GM19239 (cell line): ENCODE measurements around the gene CPLX1.
"Not testable (repeated sequence)": the region's sequence is repeated elsewhere in the genome, so short reads cannot be mapped to it uniquely, and the experiment has no call there.

Experiments used
- DNase-seq: peaks from one replicate; pipeline ENCODE4 v3.0.0; 2011; ENCODE audit warnings: low spot score; ENCODE audit not compliant: insufficient read length
- FAIRE-seq: peaks from 2 replicates; lab custom pipeline; 2011; peaks lifted over from hg19 to GRCh38; lab: Jason Lieb, UNC

Gene CPLX1

GRCh38 chr4:744212-744841 lies 81.6 kb downstream of the CPLX1 start:
- DNase-seq (no peak), FAIRE-seq (no peak)

GRCh38 chr4:743463-744211 lies 82.3 kb downstream of the CPLX1 start:
- DNase-seq (no peak), FAIRE-seq (no peak)

GRCh38 chr4:742742-743311 lies 83.1 kb downstream of the CPLX1 start:
- no peak for FAIRE-seq
- DNase-seq, result peak; percentile 99

GRCh38 chr4:742096-742741 lies 83.7 kb downstream of the CPLX1 start:
- FAIRE-seq, result no peak
- no peak for DNase-seq

GRCh38 chr4:740656-741282 lies 85.2 kb downstream of the CPLX1 start:
- no peak for DNase-seq
- FAIRE-seq, result no peak

GRCh38 chr4:740011-740410 lies 85.9 kb downstream of the CPLX1 start:
- DNase-seq, result no peak
- no peak for FAIRE-seq

- DNase-seq, result no peak
- no peak for FAIRE-seq
Observed at GRCh38 chr4:739569-739968, 86.4 kb downstream of the CPLX1 start.

- DNase-seq (no peak), FAIRE-seq (no peak)
Observed at GRCh38 chr4:738781-739280, 87.1 kb downstream of the CPLX1 start.

GRCh38 chr4:736561-736960 lies 89.4 kb downstream of the CPLX1 start:
- not testable (repeated sequence) for FAIRE-seq

GRCh38 chr4:735583-735982 lies 90.3 kb downstream of the CPLX1 start:
- DNase-seq, result no peak
- FAIRE-seq, result no peak

More at GRCh38 chr4:736561-736960, 89.4 kb downstream of the CPLX1 start:
- DNase-seq, result not testable (repeated sequence)
